ENCODE measurements around the gene MAD1L1.

Gene MAD1L1

GRCh38 chr7:1913466-1914282 is 319.1 kb downstream of the MAD1L1 start:
- DNase-seq (ENCODE audit: low read depth, low spot score): no peak
- in situ Hi-C loops (cut with HindIII; ENCODE audit: low sequenced_read_pairs): no loop called here
- no peak overlapping the region for H3K4me3 ChIP-seq (ENCODE audit: low read depth, low read length)
- TF ChIP-seq CTCF (IDR thresholded peaks at IDR 0.05; ENCODE audit: low read depth, low read length): no peak

- DNase-seq (ENCODE audit: low read depth, low spot score): peak; percentile 91
- in situ Hi-C loops (cut with HindIII; ENCODE audit: low sequenced_read_pairs): no loop called here
- H3K4me3 ChIP-seq (ENCODE audit: low read depth, low read length): no peak overlapping the region
- peak; percentile 55 for TF ChIP-seq CTCF (IDR thresholded peaks at IDR 0.05; ENCODE audit: low read depth, low read length)
These were observed 319.9 kb downstream of the MAD1L1 start for GRCh38 chr7:1912593-1913465.

- DNase-seq (ENCODE audit: low read depth, low spot score): no peak
- H3K4me3 ChIP-seq (ENCODE audit: low read depth, low read length): no peak overlapping the region
- in situ Hi-C loops (cut with HindIII; ENCODE audit: low sequenced_read_pairs): no loop called here
- TF ChIP-seq CTCF (IDR thresholded peaks at IDR 0.05; ENCODE audit: low read depth, low read length): no peak
These were observed 321.2 kb downstream of the MAD1L1 start for GRCh38 chr7:1911571-1911970.

- DNase-seq (ENCODE audit: low read depth, low spot score): no peak
- TF ChIP-seq CTCF (IDR thresholded peaks at IDR 0.05; ENCODE audit: low read depth, low read length): no peak
- in situ Hi-C loops (cut with HindIII; ENCODE audit: low sequenced_read_pairs): no loop called here
- no peak overlapping the region for H3K4me3 ChIP-seq (ENCODE audit: low read depth, low read length)
These were observed 321.9 kb downstream of the MAD1L1 start for GRCh38 chr7:1910827-1911226.

GRCh38 chr7:1910081-1910685 is 322.6 kb downstream of the MAD1L1 start:
- in situ Hi-C loops (cut with HindIII; ENCODE audit: low sequenced_read_pairs): no loop called here
- TF ChIP-seq CTCF (IDR thresholded peaks at IDR 0.05; ENCODE audit: low read depth, low read length): no peak
- DNase-seq (ENCODE audit: low read depth, low spot score): no peak
- no peak overlapping the region for H3K4me3 ChIP-seq (ENCODE audit: low read depth, low read length)

- in situ Hi-C loops (cut with HindIII; ENCODE audit: low sequenced_read_pairs): no loop called here
- TF ChIP-seq CTCF (IDR thresholded peaks at IDR 0.05; ENCODE audit: low read depth, low read length): no peak
- DNase-seq (ENCODE audit: low read depth, low spot score): no peak
- no peak overlapping the region for H3K4me3 ChIP-seq (ENCODE audit: low read depth, low read length)
These were observed 323.3 kb downstream of the MAD1L1 start for GRCh38 chr7:1909476-1909875.
